ENCODE results near the gene ING3. TPM values are rescaled to one million over a fixed set of nuclear protein-coding genes. Genes with fewer than 3 reads are reported as not detected.

The ING3 gene
- total and polyA plus RNA-seq, 11 donors: 5.4 to 16.0 (median 12.5) TPM

GRCh38 chr7:120985130-120985758 lies 34.7 kb downstream of the ING3 start:
- H3K27ac ChIP-seq: peak overlapping the region in 3 of 12 donors; percentile 3 to 39 (median 30)
- intact Hi-C loops (cut with DNase I): loop anchor here in 4 of 10 donors (5.0 kb wide), 3 partner anchors 57 to 122 kb away; no protein-coding TSS in a partner anchor
- H3K27me3 ChIP-seq: peaks cover 0 to 3% (median 0%) of the 10 kb centered on the region in 9 donors
- ATAC-seq (peak in 2 of 4 donors; percentile 5 to 38), DNase-seq (no peak)
- H3K9me3 ChIP-seq: no peaks in the 10 kb centered on the region
- 20 to 42% (median 31%) methylated on average over 2 of the region's 2 CpGs for WGBS, 4 donors
- H3K4me3 ChIP-seq: no peak overlapping the region
- H3K36me3 ChIP-seq: no peaks in the 10 kb centered on the region
- peaks cover 0 to 21% (median 0%) of the 10 kb centered on the region in 12 donors for H3K4me1 ChIP-seq
- no peak for TF ChIP-seq POLR2A (IDR thresholded peaks at IDR 0.05)
- TF ChIP-seq, protein P1, sequence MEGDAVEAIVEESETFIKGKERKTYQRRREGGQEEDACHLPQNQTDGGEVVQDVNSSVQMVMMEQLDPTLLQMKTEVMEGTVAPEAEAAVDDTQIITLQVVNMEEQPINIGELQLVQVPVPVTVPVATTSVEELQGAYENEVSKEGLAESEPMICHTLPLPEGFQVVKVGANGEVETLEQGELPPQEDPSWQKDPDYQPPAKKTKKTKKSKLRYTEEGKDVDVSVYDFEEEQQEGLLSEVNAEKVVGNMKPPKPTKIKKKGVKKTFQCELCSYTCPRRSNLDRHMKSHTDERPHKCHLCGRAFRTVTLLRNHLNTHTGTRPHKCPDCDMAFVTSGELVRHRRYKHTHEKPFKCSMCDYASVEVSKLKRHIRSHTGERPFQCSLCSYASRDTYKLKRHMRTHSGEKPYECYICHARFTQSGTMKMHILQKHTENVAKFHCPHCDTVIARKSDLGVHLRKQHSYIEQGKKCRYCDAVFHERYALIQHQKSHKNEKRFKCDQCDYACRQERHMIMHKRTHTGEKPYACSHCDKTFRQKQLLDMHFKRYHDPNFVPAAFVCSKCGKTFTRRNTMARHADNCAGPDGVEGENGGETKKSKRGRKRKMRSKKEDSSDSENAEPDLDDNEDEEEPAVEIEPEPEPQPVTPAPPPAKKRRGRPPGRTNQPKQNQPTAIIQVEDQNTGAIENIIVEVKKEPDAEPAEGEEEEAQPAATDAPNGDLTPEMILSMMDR (IDR thresholded peaks at IDR 0.05): no peak

DNA sequence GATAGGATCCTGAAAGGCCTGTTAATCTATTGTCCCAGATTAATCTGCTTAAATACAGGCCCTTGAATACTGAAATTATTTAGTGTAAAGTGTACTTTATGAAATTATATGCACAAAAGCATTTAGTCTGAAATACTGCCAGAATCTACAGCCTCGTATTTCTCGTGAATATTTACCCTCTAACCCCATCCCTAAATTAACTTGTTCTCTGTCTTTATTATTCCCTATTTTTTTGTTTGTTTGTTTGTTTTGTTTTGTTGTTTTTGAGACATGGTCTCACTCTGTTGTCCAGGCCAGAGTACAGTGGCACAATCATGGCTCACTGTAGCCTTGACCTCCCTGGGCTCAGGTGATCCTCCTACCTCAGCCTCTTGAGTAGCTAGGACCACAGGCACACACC lies 35.3 kb downstream of the ING3 start:
- Histone ChIP-seq H3K9me3 (no peaks in the 10 kb centered on the region), H3K36me3 (no peaks in the 10 kb centered on the region), H3K27ac (peak overlapping the region in 2 of 12 donors; percentile 2 to 30), H3K4me3 (no peak overlapping the region), H3K4me1 (peaks cover 0 to 26% (median under 1%) of the 10 kb centered on the region in 12 donors), H3K27me3 (peaks cover 0 to 3% (median 0%) of the 10 kb centered on the region in 9 donors)
- no peak for DNase-seq
- TF ChIP-seq POLR2A (IDR thresholded peaks at IDR 0.05): no peak
- TF ChIP-seq, protein P1 (IDR thresholded peaks at IDR 0.05): no peak
- WGBS, 4 donors: 89 to 95% (median 92%) methylated on average over 2 of the region's 2 CpGs
- no peak for ATAC-seq
- intact Hi-C loops (cut with DNase I): loop anchor here in 9 of 10 donors (2.0 to 5.0 kb wide), 6 partner anchors 56 to 123 kb away; no protein-coding TSS in a partner anchor

GRCh38 chr7:120986650-120987049 lies 36.1 kb downstream of the ING3 start:
- H3K36me3 ChIP-seq: no peaks in the 10 kb centered on the region
- peaks cover 0 to 32% (median 1%) of the 10 kb centered on the region in 12 donors for H3K4me1 ChIP-seq
- DNase-seq (no peak), ATAC-seq (no peak)
- no peak overlapping the region for H3K4me3 ChIP-seq
- H3K27ac ChIP-seq: no peak overlapping the region
- no peak for TF ChIP-seq POLR2A (IDR thresholded peaks at IDR 0.05)
- TF ChIP-seq, protein P1 (IDR thresholded peaks at IDR 0.05): no peak
- peaks cover 0 to 3% (median 0%) of the 10 kb centered on the region in 9 donors for H3K27me3 ChIP-seq
- intact Hi-C loops (cut with DNase I): loop anchor here in 9 of 10 donors (1.0 to 5.0 kb wide), 8 partner anchors 56 to 122 kb away; no protein-coding TSS in a partner anchor
- 84 to 94% (median 89%) methylated on average over 2 of the region's 2 CpGs for WGBS, 4 donors
- H3K9me3 ChIP-seq: no peaks in the 10 kb centered on the region

DNA sequence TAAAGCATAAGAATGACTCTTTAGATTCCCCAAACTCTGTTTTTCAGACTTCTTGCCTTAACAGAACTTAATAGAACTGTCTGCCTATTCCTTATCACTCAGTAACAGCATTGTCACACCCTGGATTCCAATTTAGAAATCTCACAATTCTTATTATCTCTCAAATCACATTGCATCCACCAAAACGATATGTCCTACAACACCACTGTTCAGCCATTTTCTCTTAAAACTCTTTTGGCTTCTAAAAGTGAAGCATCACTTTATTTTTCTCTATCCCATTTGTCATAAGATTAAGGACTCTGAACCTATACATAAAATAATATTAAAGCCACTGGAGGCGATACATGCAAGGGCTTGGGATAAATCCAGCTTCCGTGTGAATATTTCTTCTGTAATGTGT lies 36.7 kb downstream of the ING3 start:
- no peak for ATAC-seq
- no peaks in the 10 kb centered on the region for H3K9me3 ChIP-seq
- TF ChIP-seq POLR2A (IDR thresholded peaks at IDR 0.05): no peak
- TF ChIP-seq, protein P1 (IDR thresholded peaks at IDR 0.05): no peak
- no peak for DNase-seq
- intact Hi-C loops (cut with DNase I): loop anchor here in 9 of 10 donors (1.0 to 5.0 kb wide), 8 partner anchors 55 to 122 kb away; no protein-coding TSS in a partner anchor
- H3K27ac ChIP-seq: peak overlapping the region in 8 of 12 donors; percentile 84 to 96 (median 92)
- H3K4me3 ChIP-seq: peak overlapping the region in 7 of 12 donors; percentile 54 to 70 (median 65)
- 0 to 2% (median 1%) methylated on average over 3 of the region's 3 CpGs for WGBS, 4 donors
- H3K36me3 ChIP-seq: no peaks in the 10 kb centered on the region
- H3K4me1 ChIP-seq: peaks cover 0 to 39% (median 5%) of the 10 kb centered on the region in 12 donors
- peaks cover 0 to 3% (median 0%) of the 10 kb centered on the region in 9 donors for H3K27me3 ChIP-seq

Measured in heart left ventricle (tissue), 16 donors.